Prostate gland (tissue), 2 donors: ENCODE data around the gene REG4. TPM values are rescaled to one million over a fixed set of nuclear protein-coding genes. Genes with fewer than 3 reads are reported as not detected.

ENCODE experiments used
- DNase-seq: peaks from one replicate; pipeline ENCODE4 v3.0.0-alpha.2; 2019; ENCODE audit warnings: low spot score
- H3K27ac ChIP-seq, 2 donors: fragments of 200-600 bp; sonication (generic); 2 replicates each; pipeline ENCODE4 v1.5.1; 2017 to 2019
- H3K27me3 ChIP-seq: fragments of 200-600 bp; sonication (generic); replicated peaks from 2 replicates; pipeline ENCODE4 v1.5.1; 2019; ENCODE audit not compliant: insufficient read depth
- H3K36me3 ChIP-seq, 2 donors: fragments of 200-600 bp; sonication (generic); 1 replicate in 1 of 2; 2 replicates in 1 of 2; pipeline versions ENCODE4 v1.5.1 to v1.8.1; 2017 to 2019
- H3K4me1 ChIP-seq: fragments of 200-600 bp; sonication (generic); replicated peaks from 2 replicates; pipeline ENCODE4 v1.5.1; 2019
- H3K4me3 ChIP-seq, 2 donors: fragments of 200-600 bp; sonication (generic); 2 replicates each; pipeline ENCODE4 v1.5.1; 2017 to 2019
- H3K9me3 ChIP-seq: fragments of 200-600 bp; sonication (generic); 2 replicates; pipeline ENCODE4 v1.5.1; 2017
- CTCF ChIP-seq, 4 experiments: fragments of 200-600 bp in 2 of 4; fragments of 450-650 bp in 2 of 4; sonication (generic) in 2 of 4; IDR thresholded peaks; 1 replicate in 3 of 4; 2 replicates in 1 of 4; pipeline ENCODE4 v1.5.1; 2016 to 2019; ENCODE audit warnings: antibody characterized with exemption in 4 of 4, mild to moderate bottlenecking in 2 of 4, moderate library complexity in 2 of 4
- POLR2A ChIP-seq: fragments of 450-650 bp; IDR thresholded peaks from one replicate; pipeline ENCODE4 v1.6.1; 2016; ENCODE audit warnings: antibody characterized with exemption, mild to moderate bottlenecking
- POLR2AphosphoS5 ChIP-seq: sonication (generic); formaldehyde crosslinking; IDR thresholded peaks from one replicate; pipeline ENCODE4 v1.6.1; 2017; ENCODE audit warnings: antibody characterized with exemption
- WGBS: methylation state at CpG from one replicate; pipeline ENCODE4 v1.1.5; 2018; 5-methylcytosine and 5-hydroxymethylcytosine counted together
- intact Hi-C: fragments of 100-400 bp; cut with DNase I; formaldehyde crosslinking; loops from one replicate; pipeline ENCODE4 v1.14.2; 2022
- total RNA-seq, 2 donors: library from RNA; depleted of rRNA; stranded (reverse); fragments of >200 nt; gene quantifications; one replicate each; pipeline ENCODE4 v1.1.0, GENCODE V29; 2016

REG4 gene
- total RNA-seq, 2 donors from 2014 or later: 0.62 to 2.0 TPM

GRCh38 chr1:119811985-119812557, 811 bp upstream of the REG4 start:
- no peaks in the 10 kb centered on the region for H3K27me3 ChIP-seq
- no peak overlapping the region for H3K27ac ChIP-seq
- intact Hi-C loops: no loop called here
- WGBS: 89% methylated on average over 2 of the region's 2 CpGs
- TF ChIP-seq POLR2AphosphoS5 (no peak), CTCF (IDR thresholded peaks at IDR 0.05) (no peak), POLR2A (no peak)
- no peaks in the 10 kb centered on the region for H3K36me3 ChIP-seq
- H3K9me3 ChIP-seq: no peaks in the 10 kb centered on the region
- no peak overlapping the region for H3K4me3 ChIP-seq
- no peak for DNase-seq
- H3K4me1 ChIP-seq: no peaks in the 10 kb centered on the region

- Histone ChIP-seq H3K27me3 (no peaks in the 10 kb centered on the region), H3K36me3 (no peaks in the 10 kb centered on the region), H3K4me1 (no peaks in the 10 kb centered on the region), H3K9me3 (no peaks in the 10 kb centered on the region), H3K4me3 (no peak overlapping the region), H3K27ac (no peak overlapping the region)
- 3% methylated on average over 6 of the region's 6 CpGs for WGBS
- TF ChIP-seq POLR2A (no peak), POLR2AphosphoS5 (peak; percentile 26), CTCF (IDR thresholded peaks at IDR 0.05) (peak; percentile 58 to 75 (median 70))
- DNase-seq: peak; percentile 75
- intact Hi-C loops: loop anchor here (5.0 kb wide), 1 partner anchor 67 kb away; no protein-coding TSS in a partner anchor
These were observed 2.2 kb downstream of the REG4 start for GRCh38 chr1:119808972-119809550.

GRCh38 chr1:119808491-119808890, 2.8 kb downstream of the REG4 start:
- intact Hi-C loops: loop anchor here (5.0 kb wide), 1 partner anchor 66 kb away; no protein-coding TSS in a partner anchor
- no peak overlapping the region for H3K27ac ChIP-seq
- WGBS: 55% methylated on average over 3 of the region's 3 CpGs
- DNase-seq: no peak
- no peaks in the 10 kb centered on the region for H3K4me1 ChIP-seq
- H3K27me3 ChIP-seq: no peaks in the 10 kb centered on the region
- H3K9me3 ChIP-seq: no peaks in the 10 kb centered on the region
- no peak overlapping the region for H3K4me3 ChIP-seq
- no peaks in the 10 kb centered on the region for H3K36me3 ChIP-seq
- TF ChIP-seq POLR2AphosphoS5 (no peak), POLR2A (no peak), CTCF (IDR thresholded peaks at IDR 0.05) (no peak)

GRCh38 chr1:119806489-119806888, 4.8 kb downstream of the REG4 start:
- no peak for DNase-seq
- Histone ChIP-seq H3K27me3 (no peaks in the 10 kb centered on the region), H3K4me3 (no peak overlapping the region), H3K36me3 (no peaks in the 10 kb centered on the region), H3K27ac (no peak overlapping the region), H3K4me1 (no peaks in the 10 kb centered on the region), H3K9me3 (no peaks in the 10 kb centered on the region)
- TF ChIP-seq POLR2AphosphoS5: no peak
- no peak for TF ChIP-seq POLR2A
- no peak for TF ChIP-seq CTCF (IDR thresholded peaks at IDR 0.05)
- intact Hi-C loops: loop anchor here (5.0 kb wide), 1 partner anchor 64 kb away; no protein-coding TSS in a partner anchor
- WGBS: 78% methylated on average over 4 of the region's 4 CpGs

GRCh38 chr1:119805746-119806145, 5.5 kb downstream of the REG4 start:
- Histone ChIP-seq H3K9me3 (no peaks in the 10 kb centered on the region), H3K27me3 (no peaks in the 10 kb centered on the region), H3K4me3 (no peak overlapping the region), H3K27ac (no peak overlapping the region), H3K4me1 (no peaks in the 10 kb centered on the region), H3K36me3 (no peaks in the 10 kb centered on the region)
- no peak for DNase-seq
- TF ChIP-seq POLR2AphosphoS5 (no peak), POLR2A (no peak), CTCF (IDR thresholded peaks at IDR 0.05) (no peak)
- 95% methylated on average over 13 of the region's 13 CpGs for WGBS
- intact Hi-C loops: loop anchor here (5.0 kb wide), 1 partner anchor 63 kb away; no protein-coding TSS in a partner anchor
